Measurements from ENCODE around the gene PCDHGC4. TPM values are rescaled to one million over a fixed set of nuclear protein-coding genes. Genes with fewer than 3 reads are reported as not detected.
A peak's percentile ranks its signal among the peaks of the same experiment; 100 is the strongest.

Gene PCDHGC4
- total and polyA plus RNA-seq, 2 of the 8 experiments (the other 6 are each of a cell fraction or from before 2014, with no cell fraction given) = 2.1 to 2.4 TPM

DNA sequence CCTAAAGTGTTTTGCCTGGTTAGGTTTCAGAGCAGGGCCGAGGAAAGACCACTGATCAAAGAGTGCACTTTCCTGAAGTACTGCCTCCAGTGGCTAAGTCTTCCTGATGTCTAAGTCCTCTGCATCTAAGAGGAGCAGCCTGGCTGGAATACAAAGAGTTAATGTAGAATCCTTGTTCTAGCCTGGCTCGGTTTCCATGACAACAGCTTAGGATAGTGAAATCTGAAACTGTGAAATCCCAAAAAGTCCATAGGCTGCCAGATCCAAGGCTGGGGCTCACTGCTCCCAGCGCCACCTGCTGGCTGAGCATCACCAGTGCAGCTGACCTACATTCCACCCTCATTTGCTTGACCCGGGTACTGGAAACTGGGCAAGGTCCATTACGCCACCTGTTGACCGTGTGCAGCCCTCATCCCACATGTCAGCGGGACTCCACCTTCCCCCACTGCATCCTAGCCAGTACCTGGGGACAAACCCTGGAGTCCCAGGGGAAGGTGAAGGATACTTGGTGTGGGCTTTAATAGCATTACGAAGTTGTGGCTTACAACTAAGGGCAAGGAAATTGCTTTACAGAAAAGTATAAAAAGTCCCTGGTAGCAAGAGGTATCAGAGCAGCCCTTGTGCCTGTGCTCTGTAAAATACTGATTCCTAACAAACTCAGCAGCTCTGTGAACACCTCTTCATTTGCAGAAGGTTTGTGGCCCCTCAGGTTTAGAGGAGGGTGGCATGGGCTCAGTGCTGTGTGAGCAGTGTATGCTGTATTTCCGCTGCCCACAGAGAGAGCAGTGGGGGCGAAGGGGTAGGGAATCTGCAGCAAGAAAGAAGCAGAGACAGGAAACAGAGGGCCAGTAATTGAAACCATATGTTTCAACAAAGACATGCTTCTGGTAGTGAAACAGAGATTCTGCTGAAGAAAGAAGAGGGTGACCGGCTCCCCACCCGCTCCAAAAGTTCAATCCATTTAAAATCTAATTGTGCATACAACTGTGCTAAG, 40.1 kb downstream of the PCDHGC4 start (continued):
- TF ChIP-seq, protein P1, sequence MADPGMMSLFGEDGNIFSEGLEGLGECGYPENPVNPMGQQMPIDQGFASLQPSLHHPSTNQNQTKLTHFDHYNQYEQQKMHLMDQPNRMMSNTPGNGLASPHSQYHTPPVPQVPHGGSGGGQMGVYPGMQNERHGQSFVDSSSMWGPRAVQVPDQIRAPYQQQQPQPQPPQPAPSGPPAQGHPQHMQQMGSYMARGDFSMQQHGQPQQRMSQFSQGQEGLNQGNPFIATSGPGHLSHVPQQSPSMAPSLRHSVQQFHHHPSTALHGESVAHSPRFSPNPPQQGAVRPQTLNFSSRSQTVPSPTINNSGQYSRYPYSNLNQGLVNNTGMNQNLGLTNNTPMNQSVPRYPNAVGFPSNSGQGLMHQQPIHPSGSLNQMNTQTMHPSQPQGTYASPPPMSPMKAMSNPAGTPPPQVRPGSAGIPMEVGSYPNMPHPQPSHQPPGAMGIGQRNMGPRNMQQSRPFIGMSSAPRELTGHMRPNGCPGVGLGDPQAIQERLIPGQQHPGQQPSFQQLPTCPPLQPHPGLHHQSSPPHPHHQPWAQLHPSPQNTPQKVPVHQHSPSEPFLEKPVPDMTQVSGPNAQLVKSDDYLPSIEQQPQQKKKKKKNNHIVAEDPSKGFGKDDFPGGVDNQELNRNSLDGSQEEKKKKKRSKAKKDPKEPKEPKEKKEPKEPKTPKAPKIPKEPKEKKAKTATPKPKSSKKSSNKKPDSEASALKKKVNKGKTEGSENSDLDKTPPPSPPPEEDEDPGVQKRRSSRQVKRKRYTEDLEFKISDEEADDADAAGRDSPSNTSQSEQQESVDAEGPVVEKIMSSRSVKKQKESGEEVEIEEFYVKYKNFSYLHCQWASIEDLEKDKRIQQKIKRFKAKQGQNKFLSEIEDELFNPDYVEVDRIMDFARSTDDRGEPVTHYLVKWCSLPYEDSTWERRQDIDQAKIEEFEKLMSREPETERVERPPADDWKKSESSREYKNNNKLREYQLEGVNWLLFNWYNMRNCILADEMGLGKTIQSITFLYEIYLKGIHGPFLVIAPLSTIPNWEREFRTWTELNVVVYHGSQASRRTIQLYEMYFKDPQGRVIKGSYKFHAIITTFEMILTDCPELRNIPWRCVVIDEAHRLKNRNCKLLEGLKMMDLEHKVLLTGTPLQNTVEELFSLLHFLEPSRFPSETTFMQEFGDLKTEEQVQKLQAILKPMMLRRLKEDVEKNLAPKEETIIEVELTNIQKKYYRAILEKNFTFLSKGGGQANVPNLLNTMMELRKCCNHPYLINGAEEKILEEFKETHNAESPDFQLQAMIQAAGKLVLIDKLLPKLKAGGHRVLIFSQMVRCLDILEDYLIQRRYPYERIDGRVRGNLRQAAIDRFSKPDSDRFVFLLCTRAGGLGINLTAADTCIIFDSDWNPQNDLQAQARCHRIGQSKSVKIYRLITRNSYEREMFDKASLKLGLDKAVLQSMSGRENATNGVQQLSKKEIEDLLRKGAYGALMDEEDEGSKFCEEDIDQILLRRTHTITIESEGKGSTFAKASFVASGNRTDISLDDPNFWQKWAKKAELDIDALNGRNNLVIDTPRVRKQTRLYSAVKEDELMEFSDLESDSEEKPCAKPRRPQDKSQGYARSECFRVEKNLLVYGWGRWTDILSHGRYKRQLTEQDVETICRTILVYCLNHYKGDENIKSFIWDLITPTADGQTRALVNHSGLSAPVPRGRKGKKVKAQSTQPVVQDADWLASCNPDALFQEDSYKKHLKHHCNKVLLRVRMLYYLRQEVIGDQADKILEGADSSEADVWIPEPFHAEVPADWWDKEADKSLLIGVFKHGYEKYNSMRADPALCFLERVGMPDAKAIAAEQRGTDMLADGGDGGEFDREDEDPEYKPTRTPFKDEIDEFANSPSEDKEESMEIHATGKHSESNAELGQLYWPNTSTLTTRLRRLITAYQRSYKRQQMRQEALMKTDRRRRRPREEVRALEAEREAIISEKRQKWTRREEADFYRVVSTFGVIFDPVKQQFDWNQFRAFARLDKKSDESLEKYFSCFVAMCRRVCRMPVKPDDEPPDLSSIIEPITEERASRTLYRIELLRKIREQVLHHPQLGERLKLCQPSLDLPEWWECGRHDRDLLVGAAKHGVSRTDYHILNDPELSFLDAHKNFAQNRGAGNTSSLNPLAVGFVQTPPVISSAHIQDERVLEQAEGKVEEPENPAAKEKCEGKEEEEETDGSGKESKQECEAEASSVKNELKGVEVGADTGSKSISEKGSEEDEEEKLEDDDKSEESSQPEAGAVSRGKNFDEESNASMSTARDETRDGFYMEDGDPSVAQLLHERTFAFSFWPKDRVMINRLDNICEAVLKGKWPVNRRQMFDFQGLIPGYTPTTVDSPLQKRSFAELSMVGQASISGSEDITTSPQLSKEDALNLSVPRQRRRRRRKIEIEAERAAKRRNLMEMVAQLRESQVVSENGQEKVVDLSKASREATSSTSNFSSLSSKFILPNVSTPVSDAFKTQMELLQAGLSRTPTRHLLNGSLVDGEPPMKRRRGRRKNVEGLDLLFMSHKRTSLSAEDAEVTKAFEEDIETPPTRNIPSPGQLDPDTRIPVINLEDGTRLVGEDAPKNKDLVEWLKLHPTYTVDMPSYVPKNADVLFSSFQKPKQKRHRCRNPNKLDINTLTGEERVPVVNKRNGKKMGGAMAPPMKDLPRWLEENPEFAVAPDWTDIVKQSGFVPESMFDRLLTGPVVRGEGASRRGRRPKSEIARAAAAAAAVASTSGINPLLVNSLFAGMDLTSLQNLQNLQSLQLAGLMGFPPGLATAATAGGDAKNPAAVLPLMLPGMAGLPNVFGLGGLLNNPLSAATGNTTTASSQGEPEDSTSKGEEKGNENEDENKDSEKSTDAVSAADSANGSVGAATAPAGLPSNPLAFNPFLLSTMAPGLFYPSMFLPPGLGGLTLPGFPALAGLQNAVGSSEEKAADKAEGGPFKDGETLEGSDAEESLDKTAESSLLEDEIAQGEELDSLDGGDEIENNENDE (IDR thresholded peaks at IDR 0.05; ENCODE audit: insufficient replicate concordance, low read length) = no peak
- TF ChIP-seq TEAD4 (IDR thresholded peaks at IDR 0.05; ENCODE audit: low read depth, low read length) = peak; percentile 98
- no peak for TF ChIP-seq SUZ12 (IDR thresholded peaks at IDR 0.05; ENCODE audit: low read length)
- no peak for TF ChIP-seq BRCA1 (IDR thresholded peaks at IDR 0.05; ENCODE audit: low read depth, low read length)
- TF ChIP-seq, protein P2, sequence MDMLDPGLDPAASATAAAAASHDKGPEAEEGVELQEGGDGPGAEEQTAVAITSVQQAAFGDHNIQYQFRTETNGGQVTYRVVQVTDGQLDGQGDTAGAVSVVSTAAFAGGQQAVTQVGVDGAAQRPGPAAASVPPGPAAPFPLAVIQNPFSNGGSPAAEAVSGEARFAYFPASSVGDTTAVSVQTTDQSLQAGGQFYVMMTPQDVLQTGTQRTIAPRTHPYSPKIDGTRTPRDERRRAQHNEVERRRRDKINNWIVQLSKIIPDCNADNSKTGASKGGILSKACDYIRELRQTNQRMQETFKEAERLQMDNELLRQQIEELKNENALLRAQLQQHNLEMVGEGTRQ (IDR thresholded peaks at IDR 0.05; ENCODE audit: low read length) = no peak
- peak; percentile 52 for TF ChIP-seq CREB1 (IDR thresholded peaks at IDR 0.05)
- peak; percentile 22; the same call in 1 of the 2 replicates for TF ChIP-seq KDM1A (IDR thresholded peaks at IDR 0.05; ENCODE audit: borderline replicate concordance, low read length)
- peak; percentile 39; the same call in 1 of the 2 replicates for TF ChIP-seq CEBPB (IDR thresholded peaks at IDR 0.05; ENCODE audit: low read depth, low read length)
